ENCODE measurements around the gene ALPL. TPM values are rescaled to one million over a fixed set of nuclear protein-coding genes. Genes with fewer than 3 reads are reported as not detected.

The ALPL gene
- total RNA-seq, 2 experiments from 2014 or later, result not detected

- H3K4me1 Mint-ChIP-seq, result no peaks in the 10 kb centered on the region
- no peak overlapping the region for H3K27ac Mint-ChIP-seq
- ATAC-seq (ENCODE audit: low read depth), result no peak
- no peak for DNase-seq
- POLR2A ChIA-PET, result no interaction called here
- H3K27me3 Mint-ChIP-seq, result peaks cover 6% of the 10 kb centered on the region
- no peak overlapping the region for H3K4me3 Mint-ChIP-seq
- no peaks in the 10 kb centered on the region for H3K9me3 Mint-ChIP-seq
- H3K36me3 Mint-ChIP-seq, result no peaks in the 10 kb centered on the region
These were observed 16.1 kb downstream of the ALPL start for GRCh38 chr1:21525340-21525717.

GRCh38 chr1:21526441-21526840 is 17.2 kb downstream of the ALPL start:
- DNase-seq (no peak), ATAC-seq (ENCODE audit: low read depth) (no peak)
- POLR2A ChIA-PET, result no interaction called here
- no peaks in the 10 kb centered on the region for H3K9me3 Mint-ChIP-seq
- no peak overlapping the region for H3K27ac Mint-ChIP-seq
- H3K36me3 Mint-ChIP-seq, result no peaks in the 10 kb centered on the region
- H3K27me3 Mint-ChIP-seq, result peaks cover 10% of the 10 kb centered on the region
- H3K4me1 Mint-ChIP-seq, result no peaks in the 10 kb centered on the region
- no peak overlapping the region for H3K4me3 Mint-ChIP-seq

- no peaks in the 10 kb centered on the region for H3K36me3 Mint-ChIP-seq
- no peaks in the 10 kb centered on the region for H3K4me1 Mint-ChIP-seq
- DNase-seq (no peak), ATAC-seq (ENCODE audit: low read depth) (no peak)
- H3K9me3 Mint-ChIP-seq, result no peaks in the 10 kb centered on the region
- no peak overlapping the region for H3K27ac Mint-ChIP-seq
- no peak overlapping the region for H3K4me3 Mint-ChIP-seq
- H3K27me3 Mint-ChIP-seq, result peaks cover 25% of the 10 kb centered on the region
- POLR2A ChIA-PET, result no interaction called here
These were observed 21.3 kb downstream of the ALPL start for GRCh38 chr1:21530368-21531016.

- H3K27ac Mint-ChIP-seq, result no peak overlapping the region
These were observed 22.0 kb downstream of the ALPL start for GRCh38 chr1:21531241-21531640.

GRCh38 chr1:21532496-21532895 is 23.3 kb downstream of the ALPL start:
- H3K27ac Mint-ChIP-seq, result no peak overlapping the region
- POLR2A ChIA-PET, result no interaction called here
- H3K4me3 Mint-ChIP-seq, result no peak overlapping the region
- no peak for ATAC-seq (ENCODE audit: low read depth)
- H3K27me3 Mint-ChIP-seq, result peaks cover 28% of the 10 kb centered on the region
- no peaks in the 10 kb centered on the region for H3K9me3 Mint-ChIP-seq
- no peak for DNase-seq
- no peaks in the 10 kb centered on the region for H3K36me3 Mint-ChIP-seq
- H3K4me1 Mint-ChIP-seq, result no peaks in the 10 kb centered on the region

More at GRCh38 chr1:21531241-21531640, 22.0 kb downstream of the ALPL start:
- Mint-ChIP-seq H3K4me1 (no peaks in the 10 kb centered on the region), H3K4me3 (no peak overlapping the region), H3K27me3 (peaks cover 28% of the 10 kb centered on the region), H3K9me3 (no peaks in the 10 kb centered on the region), H3K36me3 (no peaks in the 10 kb centered on the region)
- POLR2A ChIA-PET, result no interaction called here
- ATAC-seq (ENCODE audit: low read depth) (no peak), DNase-seq (no peak)

GRCh38 chr1:21532992-21533534 is 23.8 kb downstream of the ALPL start:
- POLR2A ChIA-PET, result no interaction called here
- ATAC-seq (ENCODE audit: low read depth) (no peak), DNase-seq (no peak)
- Mint-ChIP-seq H3K36me3 (no peaks in the 10 kb centered on the region), H3K9me3 (no peaks in the 10 kb centered on the region), H3K27ac (no peak overlapping the region), H3K4me3 (no peak overlapping the region), H3K27me3 (peaks cover 30% of the 10 kb centered on the region), H3K4me1 (no peaks in the 10 kb centered on the region)

- Mint-ChIP-seq H3K27ac (no peak overlapping the region), H3K4me3 (no peak overlapping the region), H3K27me3 (peaks cover 34% of the 10 kb centered on the region), H3K4me1 (no peaks in the 10 kb centered on the region), H3K36me3 (no peaks in the 10 kb centered on the region), H3K9me3 (no peaks in the 10 kb centered on the region)
- ATAC-seq (ENCODE audit: low read depth) (no peak), DNase-seq (no peak)
- POLR2A ChIA-PET, result no interaction called here
These were observed 24.9 kb downstream of the ALPL start for GRCh38 chr1:21534146-21534545.

GRCh38 chr1:21534674-21535378 is 25.6 kb downstream of the ALPL start:
- Mint-ChIP-seq H3K4me3 (no peak overlapping the region), H3K36me3 (no peaks in the 10 kb centered on the region), H3K4me1 (no peaks in the 10 kb centered on the region), H3K27me3 (peaks cover 38% of the 10 kb centered on the region), H3K9me3 (no peaks in the 10 kb centered on the region), H3K27ac (no peak overlapping the region)
- DNase-seq (no peak), ATAC-seq (ENCODE audit: low read depth) (peak; percentile 58)
- POLR2A ChIA-PET, result interaction anchor here (0.7 kb wide), 1 partner anchor 24 kb away, joined by 3 read pairs; no protein-coding TSS in a partner anchor

GRCh38 chr1:21536218-21536617 is 27.0 kb downstream of the ALPL start:
- H3K27me3 Mint-ChIP-seq, result peaks cover 34% of the 10 kb centered on the region
- no peaks in the 10 kb centered on the region for H3K9me3 Mint-ChIP-seq
- no peaks in the 10 kb centered on the region for H3K36me3 Mint-ChIP-seq
- ATAC-seq (ENCODE audit: low read depth) (no peak), DNase-seq (no peak)
- POLR2A ChIA-PET, result no interaction called here
- no peak overlapping the region for H3K4me3 Mint-ChIP-seq
- no peaks in the 10 kb centered on the region for H3K4me1 Mint-ChIP-seq
- H3K27ac Mint-ChIP-seq, result no peak overlapping the region

- no peaks in the 10 kb centered on the region for H3K36me3 Mint-ChIP-seq
- DNase-seq, result no peak
- H3K9me3 Mint-ChIP-seq, result no peaks in the 10 kb centered on the region
- peaks cover 26% of the 10 kb centered on the region for H3K27me3 Mint-ChIP-seq
- H3K4me3 Mint-ChIP-seq, result no peak overlapping the region
- H3K27ac Mint-ChIP-seq, result no peak overlapping the region
- POLR2A ChIA-PET, result interaction anchor here (0.5 kb wide), 1 partner anchor 931 kb away, joined by 3 read pairs; no protein-coding TSS in a partner anchor
- ATAC-seq (ENCODE audit: low read depth), result no peak
- no peaks in the 10 kb centered on the region for H3K4me1 Mint-ChIP-seq
These were observed 28.3 kb downstream of the ALPL start for GRCh38 chr1:21537511-21537931.

GRCh38 chr1:21537932-21538630 is 28.9 kb downstream of the ALPL start:
- POLR2A ChIA-PET, result interaction anchor here (0.5 kb wide), 1 partner anchor 931 kb away, joined by 3 read pairs; no protein-coding TSS in a partner anchor

GRCh38 chr1:21539933-21540332 is 30.7 kb downstream of the ALPL start:
- H3K9me3 Mint-ChIP-seq, result no peaks in the 10 kb centered on the region
- no peak overlapping the region for H3K4me3 Mint-ChIP-seq
- peaks cover 23% of the 10 kb centered on the region for H3K27me3 Mint-ChIP-seq
- H3K27ac Mint-ChIP-seq, result no peak overlapping the region
- POLR2A ChIA-PET, result no interaction called here
- H3K4me1 Mint-ChIP-seq, result no peaks in the 10 kb centered on the region
- H3K36me3 Mint-ChIP-seq, result no peaks in the 10 kb centered on the region
- ATAC-seq (ENCODE audit: low read depth) (no peak), DNase-seq (no peak)

More at GRCh38 chr1:21537932-21538630, 28.9 kb downstream of the ALPL start:
- H3K27me3 Mint-ChIP-seq, result peaks cover 26% of the 10 kb centered on the region
- no peaks in the 10 kb centered on the region for H3K4me1 Mint-ChIP-seq
- H3K9me3 Mint-ChIP-seq, result no peaks in the 10 kb centered on the region
- H3K4me3 Mint-ChIP-seq, result no peak overlapping the region
- DNase-seq, result no peak
- ATAC-seq (ENCODE audit: low read depth), result no peak
- H3K27ac Mint-ChIP-seq, result no peak overlapping the region
- H3K36me3 Mint-ChIP-seq, result no peaks in the 10 kb centered on the region

- Mint-ChIP-seq H3K27ac (no peak overlapping the region), H3K4me1 (no peaks in the 10 kb centered on the region), H3K4me3 (no peak overlapping the region), H3K27me3 (peaks cover 15% of the 10 kb centered on the region), H3K9me3 (no peaks in the 10 kb centered on the region), H3K36me3 (no peaks in the 10 kb centered on the region)
- no peak for DNase-seq
- no peak for ATAC-seq (ENCODE audit: low read depth)
- POLR2A ChIA-PET, result no interaction called here
These were observed 32.1 kb downstream of the ALPL start for GRCh38 chr1:21541329-21541728.

Measured in activated naive CD8-positive, alpha-beta T cell treated with anti-CD3 and anti-CD28 coated beads, Interleukin-2, amount 10 ng/mL, durations not matched to agents 7 days and 5 days (primary cell).